GM18508 (cell line): ENCODE results near the gene CLEC3B.
"Not testable (repeated sequence)": the region's sequence is repeated elsewhere in the genome, so short reads cannot be mapped to it uniquely, and the experiment has no call there.

Experiments
- ATAC-seq: cut with Tn5 transposase; IDR thresholded peaks from one replicate; pipeline ENCODE4 v1.9.1; 2021; ENCODE audit warnings: moderate number of reproducible peaks; ENCODE audit not compliant: insufficient read depth, unreplicated experiment

CLEC3B gene

GRCh38 chr3:45033791-45034190 lies 7.7 kb downstream of the CLEC3B start:
- ATAC-seq: no peak

DNA sequence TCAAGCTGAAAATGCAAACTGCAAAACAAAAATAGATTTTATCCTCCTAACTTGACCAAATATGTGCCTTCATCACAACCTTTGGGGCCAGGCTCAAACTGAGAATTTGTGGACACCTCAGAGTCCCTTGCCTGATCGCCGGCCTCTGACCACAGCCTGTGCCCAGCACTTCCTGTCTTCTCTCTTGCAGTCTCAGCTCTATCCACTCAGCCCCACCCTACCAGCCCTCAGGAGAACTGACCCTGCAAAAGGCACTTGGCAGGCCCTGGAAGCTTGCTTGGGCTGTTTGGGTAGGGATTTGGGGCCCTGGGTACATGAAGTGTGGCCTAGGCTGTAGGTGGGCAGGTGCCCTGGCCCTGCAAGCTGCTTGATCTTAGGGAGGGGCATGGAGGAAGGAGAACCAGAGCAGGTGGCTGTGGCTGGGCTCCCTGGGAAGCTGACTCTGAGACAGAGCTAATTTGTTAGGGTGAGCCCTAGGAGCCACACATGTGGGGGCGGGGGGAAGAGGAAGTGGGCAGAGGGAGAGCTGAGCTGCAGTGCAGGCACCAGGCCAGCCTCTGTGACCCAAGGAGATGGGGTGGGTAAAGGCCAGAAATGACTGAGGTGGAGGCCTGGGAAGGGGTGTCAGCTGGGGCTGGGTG lies 8.6 kb downstream of the CLEC3B start:
- ATAC-seq: no peak

- no peak for ATAC-seq
Observed at GRCh38 chr3:45035441-45036301, 9.6 kb downstream of the CLEC3B start.

DNA sequence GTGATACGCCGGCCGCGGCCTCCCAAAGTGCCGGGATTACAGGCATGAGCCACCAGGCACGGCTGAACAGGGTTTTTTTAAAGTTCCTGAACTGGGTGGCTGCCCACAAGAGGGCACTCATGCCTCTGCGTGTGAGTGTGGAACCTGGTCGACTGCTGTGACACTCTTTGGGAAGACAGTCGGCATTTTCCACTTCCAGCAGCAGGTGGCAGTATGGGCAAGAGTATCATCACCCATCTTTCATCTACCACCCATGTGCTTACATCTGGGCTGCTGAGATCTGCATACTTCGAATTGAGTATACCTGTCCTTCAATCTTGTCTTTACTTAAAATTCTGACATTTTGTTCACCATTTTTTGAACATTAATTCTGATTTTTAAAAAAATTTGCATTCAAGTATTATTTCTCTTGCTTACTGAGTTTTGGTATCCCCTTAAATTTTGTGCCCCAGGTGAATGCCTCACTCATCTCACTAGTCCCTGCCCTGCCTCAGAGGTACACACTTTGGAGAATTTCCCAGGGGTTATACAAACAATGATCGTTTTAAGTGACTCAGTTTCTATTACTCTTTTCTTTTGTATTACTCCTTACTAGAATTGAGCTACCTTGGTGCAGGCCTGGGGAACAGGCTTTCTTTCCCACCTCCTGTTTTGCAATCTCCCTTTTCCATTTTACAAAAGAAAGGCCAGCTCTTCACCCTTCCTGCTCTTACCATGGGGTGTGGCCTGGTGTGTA lies 11.8 kb downstream of the CLEC3B start:
- no peak for ATAC-seq

GRCh38 chr3:45041666-45042065 lies 15.6 kb downstream of the CLEC3B start:
- no peak for ATAC-seq

- no peak for ATAC-seq
Observed at GRCh38 chr3:45042162-45042561, 16.1 kb downstream of the CLEC3B start.

GRCh38 chr3:45043728-45044299 lies 17.7 kb downstream of the CLEC3B start:
- ATAC-seq: no peak

GRCh38 chr3:45048244-45048643 lies 22.1 kb downstream of the CLEC3B start:
- no peak for ATAC-seq

DNA sequence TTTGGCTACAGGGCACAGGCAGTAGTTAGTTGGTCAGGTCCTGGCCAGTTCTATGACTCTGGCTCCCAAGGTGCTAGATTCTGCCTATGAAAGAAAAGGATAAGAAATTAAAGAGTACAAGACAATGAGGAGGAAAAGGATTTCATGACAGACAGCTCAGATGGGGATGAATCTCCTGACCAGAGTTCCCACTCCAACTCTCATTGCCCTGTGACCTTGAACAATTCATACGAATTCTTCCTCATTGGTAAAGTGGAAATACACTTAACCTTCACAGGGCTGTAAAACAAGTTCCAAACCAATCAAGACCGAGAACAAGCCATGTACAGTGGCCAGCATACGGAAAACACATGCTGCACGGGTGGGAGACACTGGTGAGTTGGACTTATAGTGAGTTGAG lies 23.7 kb downstream of the CLEC3B start:
- ATAC-seq: no peak

GRCh38 chr3:45051685-45052084 lies 25.6 kb downstream of the CLEC3B start:
- no peak for ATAC-seq

GRCh38 chr3:45053805-45054195 lies 27.7 kb downstream of the CLEC3B start:
- ATAC-seq: not testable (repeated sequence)

DNA sequence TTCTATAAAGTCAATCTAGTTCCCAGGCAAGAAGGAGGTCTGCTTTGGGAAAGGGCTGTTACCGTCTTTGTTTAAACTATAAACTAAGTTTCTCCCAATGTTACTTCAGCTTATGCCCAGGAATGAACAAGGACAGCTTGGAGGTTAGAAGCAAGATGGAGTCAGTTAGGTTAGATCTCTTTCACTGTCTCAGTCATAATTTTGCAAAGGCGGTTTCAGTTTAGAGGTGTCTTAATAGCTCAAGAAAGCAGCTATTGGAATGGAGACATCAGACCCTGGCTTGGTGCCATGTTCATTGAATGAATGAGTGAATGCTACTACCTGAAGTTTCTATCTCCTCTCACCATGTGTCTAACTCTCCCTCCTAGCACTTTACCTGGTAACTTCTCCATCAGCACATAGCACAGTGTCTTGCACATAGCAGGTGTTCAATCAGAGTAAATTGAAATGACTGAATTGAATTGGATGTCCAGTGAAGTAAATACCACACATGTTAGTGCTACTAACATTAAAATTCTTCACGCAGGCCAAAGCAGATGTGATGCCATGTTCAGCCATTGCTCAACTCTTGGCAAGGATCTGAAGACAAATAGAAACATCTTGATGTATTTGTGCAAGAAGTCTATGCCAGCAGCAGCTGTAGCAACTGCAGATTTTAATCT lies 28.2 kb downstream of the CLEC3B start:
- ATAC-seq: no peak

DNA sequence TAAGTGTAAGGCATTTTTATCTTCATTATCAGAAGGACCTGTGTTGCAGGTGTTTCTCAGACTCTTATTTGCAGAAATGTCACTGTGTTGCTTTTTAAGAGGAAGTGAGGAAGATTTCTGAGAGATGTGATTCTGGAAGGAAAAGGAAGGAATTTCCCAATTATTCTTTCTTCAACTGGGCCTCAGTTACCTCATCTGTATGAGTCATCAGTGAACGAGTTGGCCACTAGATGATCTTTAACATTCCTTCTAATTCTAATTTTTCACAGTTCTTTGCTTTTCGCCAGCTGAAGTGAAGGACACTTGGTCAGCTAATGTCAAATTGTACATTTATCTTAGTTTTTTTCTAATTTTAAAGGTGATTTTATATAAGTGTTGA lies 28.9 kb downstream of the CLEC3B start:
- no peak for ATAC-seq

DNA sequence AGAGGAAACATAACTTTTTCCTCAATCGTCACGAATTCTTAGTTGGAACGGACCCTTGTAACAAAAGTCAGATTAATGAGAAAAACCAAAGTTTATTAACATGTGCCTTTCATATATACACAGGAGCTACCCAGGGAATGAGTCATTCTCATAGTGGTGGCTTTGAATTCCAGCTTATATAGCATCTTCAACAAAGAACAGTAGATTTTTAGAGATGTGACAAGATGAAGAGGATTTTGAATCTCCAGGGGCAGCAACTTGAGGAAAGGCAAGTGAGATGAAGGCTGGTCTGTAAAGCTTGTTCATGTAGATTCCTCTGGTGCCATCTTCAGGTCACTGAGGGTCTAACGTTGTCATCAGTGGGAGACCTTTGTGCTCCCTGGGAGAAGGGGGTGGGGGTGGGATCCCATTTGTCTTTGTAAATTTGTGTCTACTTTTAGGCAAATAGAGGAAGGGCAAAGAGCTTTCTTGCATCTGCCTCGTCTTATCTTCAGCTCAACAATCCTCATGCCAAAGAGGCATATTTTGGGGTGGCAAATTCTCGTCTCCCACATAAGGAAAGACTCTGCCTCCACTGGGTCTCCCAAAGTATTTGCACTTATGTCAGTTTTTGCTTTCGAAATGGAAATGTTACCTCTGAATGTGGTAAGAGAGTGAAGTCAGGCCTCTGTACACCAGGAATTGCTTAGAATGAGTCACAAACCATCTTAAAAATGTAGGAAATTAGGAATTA lies 29.5 kb downstream of the CLEC3B start:
- ATAC-seq: no peak

DNA sequence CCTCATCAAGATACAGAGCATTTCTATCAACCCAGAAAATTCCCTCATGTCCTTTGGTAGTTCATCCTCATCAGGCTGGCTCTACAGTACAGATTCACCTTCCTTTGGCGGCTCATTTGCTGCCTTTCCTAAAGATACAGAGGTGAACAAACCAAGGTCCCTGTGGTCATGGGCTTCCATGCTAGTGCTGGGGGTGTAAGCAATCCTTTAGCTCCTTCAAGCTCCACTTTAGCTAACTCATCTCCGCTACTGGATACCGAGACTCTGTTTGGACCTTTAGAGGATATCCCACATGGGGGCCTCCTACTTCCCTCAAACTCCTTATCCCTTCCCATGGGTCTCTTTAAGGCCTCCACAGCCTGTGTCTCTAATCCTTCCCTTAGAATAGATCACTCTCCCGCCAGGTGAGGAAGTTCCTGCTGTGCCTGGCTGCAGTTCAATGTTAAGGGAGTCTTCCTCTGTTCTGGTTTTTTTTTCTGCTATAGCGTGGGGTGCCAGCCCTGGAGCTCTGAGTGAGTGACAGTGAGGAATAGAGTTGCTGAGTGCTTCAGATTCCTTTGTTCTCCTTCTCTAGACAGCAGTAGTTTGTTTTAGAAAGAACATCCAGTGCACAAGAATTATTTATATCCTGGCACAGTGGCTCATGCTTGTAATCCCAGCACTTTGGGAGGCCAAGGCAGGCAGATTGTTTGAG lies 30.7 kb downstream of the CLEC3B start:
- ATAC-seq: no peak

DNA sequence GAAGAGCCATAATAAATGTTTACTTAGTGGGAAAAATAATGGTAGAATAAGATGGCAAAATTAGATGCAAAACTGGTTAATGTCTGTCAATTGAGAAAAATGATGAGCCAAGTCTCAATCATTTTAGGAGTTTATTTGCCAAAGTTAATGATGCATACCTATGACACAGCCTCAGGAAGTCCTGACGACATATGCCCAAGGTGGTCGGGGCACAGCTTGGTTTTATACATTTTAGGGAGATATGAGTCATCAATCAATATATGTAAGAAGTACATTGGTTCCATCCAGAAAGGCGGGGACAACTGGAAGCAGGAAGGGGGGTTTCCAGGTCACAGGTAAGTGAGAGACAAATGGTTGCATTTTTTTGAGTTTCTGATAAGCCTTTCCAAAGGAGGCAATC lies 31.5 kb downstream of the CLEC3B start:
- ATAC-seq: no peak

- ATAC-seq: no peak
Observed at GRCh38 chr3:45059132-45059531, 33.0 kb downstream of the CLEC3B start.

GRCh38 chr3:45060165-45060892 lies 34.2 kb downstream of the CLEC3B start:
- no peak for ATAC-seq

GRCh38 chr3:45062697-45063070 lies 36.6 kb downstream of the CLEC3B start:
- ATAC-seq: no peak
